ENCODE measurements around the gene CMTM8.

CMTM8 gene

GRCh38 chr3:32337505-32337904 lies 99.0 kb downstream of the CMTM8 start:
- no peak for DNase-seq (ENCODE audit: low read depth in 2 of 2)

DNA sequence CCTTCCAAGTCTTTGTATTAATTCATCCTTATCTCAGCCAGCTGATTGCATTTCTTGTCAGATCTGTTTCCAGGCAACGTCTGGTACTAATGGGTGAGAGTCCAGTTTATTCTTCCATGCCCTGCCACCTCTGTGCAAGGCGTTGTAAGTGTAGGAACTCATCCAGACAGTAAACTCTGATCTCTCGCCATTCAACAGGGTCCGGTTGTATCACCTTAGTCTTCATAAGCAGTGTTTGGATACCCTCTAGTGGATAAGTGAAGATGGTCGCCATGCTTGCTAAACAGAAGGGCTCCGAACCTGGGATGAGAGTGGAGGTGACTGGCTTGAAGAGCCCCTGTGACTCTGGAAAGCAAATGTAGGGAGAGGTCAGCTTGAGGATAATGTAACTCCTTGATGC lies 101.6 kb downstream of the CMTM8 start:
- no peak for DNase-seq (ENCODE audit: low read depth in 2 of 2)

DNA sequence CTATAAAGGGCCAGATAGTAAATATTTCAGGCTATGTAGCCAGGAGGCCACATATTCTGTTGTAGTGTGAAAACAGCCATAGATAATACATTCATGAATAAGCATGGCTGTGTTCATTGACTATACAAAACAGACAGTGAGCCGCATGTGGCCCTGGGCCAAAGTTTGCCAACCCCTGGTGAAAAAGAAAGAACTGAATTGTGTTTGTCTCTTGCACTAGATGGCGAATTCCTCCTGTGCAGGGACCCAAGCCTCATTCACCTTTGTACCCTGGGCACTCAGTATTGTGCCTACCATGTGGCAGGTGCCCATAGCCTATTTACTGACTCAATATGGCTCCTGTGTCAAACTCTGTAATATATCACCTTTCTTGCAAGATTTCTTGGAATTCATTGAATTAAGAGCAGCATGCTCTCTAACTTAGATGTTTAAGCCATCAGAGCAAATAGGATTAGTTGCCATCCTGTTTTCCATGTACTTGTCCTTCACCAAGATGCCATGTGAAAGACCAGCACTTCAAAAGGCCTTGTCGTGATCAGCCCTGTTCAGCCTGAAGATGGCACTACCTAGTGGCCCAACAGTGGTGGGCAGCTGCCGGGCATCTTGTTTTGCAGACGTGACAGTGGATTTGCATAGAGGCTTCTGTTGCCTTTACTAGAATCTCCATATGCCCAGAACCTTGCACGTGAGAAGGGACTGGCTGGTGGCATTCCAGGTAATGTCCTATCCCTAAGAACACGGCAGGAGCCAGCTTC lies 102.3 kb downstream of the CMTM8 start:
- no peak for DNase-seq (ENCODE audit: low read depth in 2 of 2)

GRCh38 chr3:32347343-32348125 lies 109.1 kb downstream of the CMTM8 start:
- no peak for DNase-seq (ENCODE audit: low read depth in 2 of 2)

GRCh38 chr3:32349184-32349583 lies 110.7 kb downstream of the CMTM8 start:
- no peak for DNase-seq (ENCODE audit: low read depth in 2 of 2)

DNA sequence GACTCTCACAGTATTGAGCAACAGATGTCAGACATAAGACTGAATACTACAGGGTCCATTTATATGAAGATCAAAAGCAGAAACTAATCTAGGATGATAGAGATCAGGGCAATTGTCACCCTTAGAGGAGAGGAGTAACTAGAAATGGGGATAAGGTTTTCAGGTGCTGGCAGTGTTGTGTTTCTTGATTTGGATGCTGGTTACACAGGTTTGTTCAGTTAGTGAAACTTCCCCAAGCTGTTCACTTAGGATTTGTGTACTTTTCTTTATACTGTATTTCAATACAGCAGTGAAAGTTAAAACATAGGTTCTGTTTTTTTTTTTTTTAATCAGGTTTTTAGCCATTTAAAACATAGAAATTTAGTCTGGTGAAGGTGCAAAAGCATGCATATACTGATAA lies 114.1 kb downstream of the CMTM8 start:
- no peak for DNase-seq (ENCODE audit: low read depth in 2 of 2)

- no peak for DNase-seq (ENCODE audit: low read depth in 2 of 2)
Measured at GRCh38 chr3:32353351-32353750, 114.9 kb downstream of the CMTM8 start.

GRCh38 chr3:32354362-32354778 lies 115.9 kb downstream of the CMTM8 start:
- DNase-seq (ENCODE audit: low read depth in 2 of 2): no peak

DNA sequence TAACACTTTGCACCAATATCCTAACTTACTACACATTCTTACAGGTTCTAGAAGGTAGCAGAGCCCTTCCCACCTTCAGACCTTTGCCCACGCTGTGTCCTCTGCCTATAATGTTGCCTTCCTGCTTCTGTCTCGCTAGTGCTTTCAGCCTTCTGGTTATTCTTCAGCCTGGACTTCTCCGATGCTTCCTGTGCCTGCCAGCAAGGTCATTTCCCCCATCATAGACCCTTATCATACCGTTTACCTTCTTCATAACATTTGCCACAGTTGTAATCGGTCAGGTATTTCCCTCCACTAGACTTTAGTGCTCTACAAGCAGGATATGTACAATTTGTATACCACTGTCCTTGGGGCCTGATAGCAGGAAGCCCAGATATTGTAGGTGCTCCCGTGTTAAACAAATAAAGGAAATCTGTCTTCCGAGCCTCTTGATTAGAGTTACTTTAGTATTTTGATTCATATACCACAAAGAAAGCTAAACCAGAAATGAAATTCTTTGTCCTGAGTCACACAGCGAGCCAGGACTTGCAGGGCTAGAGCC lies 117.3 kb downstream of the CMTM8 start:
- DNase-seq (ENCODE audit: low read depth in 2 of 2): no peak

GRCh38 chr3:32359766-32360492 lies 121.4 kb downstream of the CMTM8 start:
- DNase-seq (ENCODE audit: low read depth in 2 of 2): no peak

- DNase-seq (ENCODE audit: low read depth in 2 of 2): no peak
Measured at GRCh38 chr3:32360493-32360827, 122.0 kb downstream of the CMTM8 start.

DNA sequence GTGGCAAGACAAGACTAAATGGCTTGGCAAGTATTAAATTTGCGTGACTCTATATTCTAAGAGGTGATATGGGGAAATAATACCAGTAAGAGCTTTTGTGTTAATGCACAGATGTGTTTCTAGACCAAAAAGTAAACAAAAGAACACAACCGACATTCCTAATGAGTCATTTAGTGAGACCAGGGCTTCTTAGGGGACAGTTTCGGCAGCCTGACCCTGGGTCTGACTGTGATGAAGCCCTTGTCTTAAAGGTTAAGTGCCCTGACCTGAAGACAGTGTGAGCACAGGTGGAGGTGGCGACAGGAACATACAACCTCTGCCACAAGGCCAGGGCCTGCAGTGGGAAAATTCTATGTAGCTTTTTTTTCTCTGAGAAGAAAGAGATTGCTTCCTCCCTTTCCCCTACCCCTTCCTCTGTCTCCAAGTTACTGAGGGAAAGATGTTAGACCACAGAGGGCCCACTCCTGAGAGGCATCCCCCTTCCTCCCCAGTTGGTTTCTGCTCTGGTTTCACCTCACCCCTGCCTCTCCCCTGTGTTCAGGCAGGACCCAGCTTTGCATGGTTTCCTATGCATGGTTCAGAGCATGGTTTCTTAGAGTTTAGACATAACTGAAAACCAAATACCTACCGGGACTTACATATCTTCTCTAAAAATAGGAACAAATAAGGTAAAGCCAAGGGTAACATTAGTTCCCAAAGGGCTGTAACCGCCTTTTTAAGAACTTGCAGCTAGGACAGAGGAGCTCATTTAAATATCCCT lies 128.3 kb downstream of the CMTM8 start:
- DNase-seq (ENCODE audit: low read depth in 2 of 2): no peak

DNA sequence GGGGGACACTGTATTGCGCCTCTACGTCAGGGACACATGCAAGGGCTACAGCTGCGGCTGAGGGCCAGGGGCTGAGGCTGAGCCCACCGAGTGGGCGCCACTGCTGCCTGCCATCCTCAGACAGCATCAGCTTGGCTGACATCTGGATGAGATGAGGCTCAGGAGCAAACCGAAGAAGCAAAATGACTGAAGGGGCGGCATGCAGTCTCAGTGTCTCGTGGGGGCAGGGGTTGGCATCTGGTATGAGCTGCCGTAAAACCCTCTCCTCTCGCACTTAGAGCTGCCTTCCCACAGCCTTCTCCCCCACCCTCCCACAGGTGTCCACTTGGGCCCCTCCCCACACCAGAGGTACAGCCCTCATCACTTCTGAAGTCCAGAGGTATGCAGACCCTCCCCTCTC lies 129.0 kb downstream of the CMTM8 start:
- no peak for DNase-seq (ENCODE audit: low read depth in 2 of 2)

DNA sequence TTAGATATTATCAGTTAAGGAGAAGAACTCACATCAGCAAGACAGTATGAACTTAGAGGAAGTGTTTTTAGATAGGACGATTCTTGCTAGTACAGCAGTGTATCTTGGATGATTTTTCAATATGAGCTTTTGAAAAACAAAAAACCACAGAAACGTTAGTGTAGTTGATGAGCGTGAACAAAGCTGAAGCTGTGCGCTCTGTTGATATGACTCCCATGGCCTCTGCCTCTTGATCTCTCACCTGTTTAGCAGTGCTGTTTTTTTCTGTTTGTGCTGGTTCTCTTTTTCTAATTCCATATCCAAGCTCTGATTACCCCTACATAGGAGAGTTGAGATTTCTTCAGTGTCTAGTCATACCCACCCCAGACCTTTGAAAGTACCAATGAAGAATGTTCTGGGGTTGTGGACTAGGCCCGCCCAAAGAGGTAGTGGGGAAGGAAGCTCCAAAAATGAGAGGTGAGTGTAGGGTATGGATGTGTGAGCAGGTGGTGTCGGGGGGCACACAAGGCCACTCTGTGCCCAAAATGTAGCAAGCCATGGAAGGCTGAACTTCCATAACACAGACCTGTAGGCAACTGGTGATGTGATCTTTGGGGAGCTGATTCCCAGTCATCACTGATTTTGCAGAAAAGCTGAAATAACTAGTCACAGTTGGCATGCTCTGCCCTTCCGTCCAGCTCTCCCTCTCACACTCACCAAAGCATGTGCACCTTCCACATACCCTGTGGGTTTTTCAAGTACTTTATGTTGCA lies 133.2 kb downstream of the CMTM8 start:
- DNase-seq (ENCODE audit: low read depth in 2 of 2): no peak

DNA sequence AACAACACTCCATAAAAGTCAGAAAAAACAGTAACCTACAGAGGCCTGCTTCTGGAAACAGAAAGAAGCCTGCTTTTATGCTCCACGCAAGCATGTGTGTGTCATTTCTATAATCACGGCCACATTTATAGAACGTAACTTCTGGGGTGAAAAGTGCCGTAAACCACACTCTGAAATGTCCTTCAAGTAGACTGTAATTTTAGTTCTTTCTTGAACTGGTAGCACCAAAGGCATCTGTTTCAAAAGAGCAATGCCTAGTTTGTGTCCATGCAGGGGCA lies 133.7 kb downstream of the CMTM8 start:
- no peak for DNase-seq (ENCODE audit: low read depth in 2 of 2)

DNA sequence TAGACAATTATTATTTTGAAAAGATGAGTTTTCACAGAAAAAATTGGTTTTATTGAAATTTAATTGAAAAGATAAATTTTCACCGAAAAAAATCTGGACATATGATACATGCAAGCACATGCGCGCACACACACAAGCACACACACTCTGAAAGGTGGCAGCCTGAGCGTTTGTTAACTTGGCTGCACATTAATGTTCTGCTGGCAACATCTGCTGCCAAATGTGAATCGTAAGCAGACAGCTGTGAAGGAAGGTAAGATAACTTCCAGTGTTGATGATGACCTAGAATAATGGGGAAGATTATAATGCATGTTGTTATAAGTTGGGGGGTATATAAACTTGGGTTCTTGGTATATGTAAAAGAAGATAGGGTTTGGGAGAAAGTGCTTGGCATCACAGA lies 134.8 kb downstream of the CMTM8 start:
- DNase-seq (ENCODE audit: low read depth in 2 of 2): no peak

DNA sequence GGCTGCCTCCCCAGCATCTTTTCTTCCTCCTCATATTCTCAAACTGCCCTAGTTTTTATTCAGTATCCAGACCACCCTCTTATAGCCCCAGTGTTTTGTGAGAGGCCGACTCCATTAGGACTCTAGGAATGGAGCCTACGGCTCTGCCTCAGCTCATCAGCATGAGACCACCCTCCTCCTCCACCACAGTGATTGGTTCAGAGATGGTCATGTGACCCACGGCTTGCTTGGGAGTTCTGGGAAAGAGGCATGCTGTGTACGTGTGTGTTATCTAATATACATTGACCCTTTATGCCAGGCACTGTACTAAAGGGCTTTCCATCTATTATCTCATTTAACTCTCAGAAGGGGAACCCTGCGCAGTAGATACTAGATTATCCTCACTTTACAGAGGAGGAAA lies 135.4 kb downstream of the CMTM8 start:
- no peak for DNase-seq (ENCODE audit: low read depth in 2 of 2)

DNA sequence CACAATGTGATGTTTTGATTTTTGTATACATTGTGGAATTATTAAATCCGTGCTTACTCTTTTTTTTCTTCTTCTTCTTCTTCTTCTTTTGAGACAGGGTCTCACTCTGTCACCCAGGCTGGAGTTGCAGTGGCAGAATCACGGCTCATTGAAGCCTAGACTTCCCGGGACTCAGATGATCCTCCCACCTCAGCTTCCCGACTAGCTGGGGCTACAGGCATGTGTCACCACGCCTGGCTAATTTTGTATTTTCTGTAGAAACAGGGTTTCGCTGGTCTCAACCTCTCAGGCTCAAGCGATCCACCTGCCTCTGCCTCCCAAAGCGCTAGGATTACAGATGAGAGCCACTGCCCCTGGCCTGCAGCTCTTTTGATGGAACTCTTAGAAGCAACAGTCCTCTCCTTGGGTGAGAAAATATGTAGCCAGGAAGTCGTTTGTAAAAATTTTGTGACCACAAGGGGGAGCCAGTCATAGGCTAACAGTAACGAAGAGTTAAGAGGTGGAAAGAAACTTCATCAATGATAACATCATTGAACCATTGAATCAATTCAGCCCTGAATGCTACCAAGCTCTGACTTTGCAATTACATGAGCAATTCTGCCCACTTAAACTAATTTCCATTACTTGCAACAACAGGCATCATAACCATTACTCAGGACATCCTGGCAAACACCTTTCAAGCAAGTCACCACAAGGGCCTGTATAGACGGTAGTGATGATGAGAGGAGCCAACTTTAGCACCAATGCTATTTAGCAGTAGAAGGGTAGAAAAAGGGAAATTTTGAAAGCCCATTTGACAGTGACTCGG lies 136.5 kb downstream of the CMTM8 start:
- DNase-seq (ENCODE audit: low read depth in 2 of 2): peak in 1 of 2 donors; percentile 49

DNA sequence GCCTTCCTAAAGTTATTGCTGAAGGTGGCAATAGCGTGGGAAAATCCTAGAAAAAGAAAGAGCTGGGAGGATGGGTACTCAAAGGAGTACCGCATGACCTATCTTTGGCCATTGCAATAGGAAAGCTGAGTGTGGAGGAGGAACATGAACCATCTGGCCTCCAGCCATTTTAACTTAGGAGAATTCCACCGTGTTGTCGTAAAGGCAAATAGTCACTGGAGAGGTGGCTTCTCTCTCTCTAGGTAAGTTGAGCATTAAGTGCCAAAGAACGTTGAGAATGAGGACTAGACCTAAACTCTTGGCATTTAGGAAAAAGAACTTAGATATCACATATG lies 137.1 kb downstream of the CMTM8 start:
- no peak for DNase-seq (ENCODE audit: low read depth in 2 of 2)

DNA sequence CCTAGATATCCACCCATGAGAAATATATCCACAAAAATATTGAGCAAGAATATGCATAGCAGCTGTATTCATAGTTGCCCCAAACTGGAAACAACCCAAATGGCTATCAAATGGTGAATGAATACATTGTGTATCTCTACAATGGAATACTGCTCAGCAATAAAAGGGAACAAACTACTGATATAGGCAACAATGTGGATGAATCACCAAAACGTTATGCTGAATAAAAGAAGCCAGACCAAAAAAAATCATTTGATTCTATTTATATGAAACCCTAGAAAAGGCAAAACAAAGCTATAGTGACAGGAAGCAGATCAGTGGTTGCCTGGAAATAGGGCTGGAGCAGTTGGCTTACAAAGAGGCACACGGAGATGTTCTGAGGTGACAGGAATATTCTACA lies 137.6 kb downstream of the CMTM8 start:
- DNase-seq (ENCODE audit: low read depth in 2 of 2): no peak

All from stimulated activated CD4-positive, alpha-beta T cell treated with anti-CD3 and anti-CD28 coated beads, Interleukin-1b, Interleukin-23, amount 100 ng/mL, for 1 hour (primary cell).